H1 (cell line): ENCODE data around the gene VEZT. TPM values are rescaled to one million over a fixed set of nuclear protein-coding genes. Genes with fewer than 3 reads are reported as not detected.

ENCODE experiments used
- CEBPB ChIP-seq: IDR thresholded peaks from 2 replicates; pipeline ENCODE4 v1.6.1; 2012; ENCODE audit warnings: low read depth, low read length
- CTCF ChIP-seq, 3 experiments: IDR thresholded peaks; 1 replicate in 2 of 3; 2 replicates in 1 of 3; pipeline versions ENCODE4 v1.5.1 to v1.6.1; 2011; ENCODE audit warnings: low read length in 3 of 3, mild to moderate bottlenecking in 3 of 3, inconsistent platforms in 2 of 3, low read depth in 1 of 3, moderate library complexity in 1 of 3; ENCODE audit not compliant: insufficient read depth in 1 of 3; ENCODE audit errors: control extremely low read depth in 1 of 3
- SP2 ChIP-seq: IDR thresholded peaks from 2 replicates; pipeline ENCODE4 v1.6.1; 2012; ENCODE audit warnings: mild to moderate bottlenecking, low read length, inconsistent platforms
- polyA plus RNA-seq, 7 experiments: library from polyadenylated mRNA; depleted of rRNA in 3 of 7; stranded (reverse) in 5 of 7; unstranded in 2 of 7; fragments of >200 nt in 5 of 7; fragments of 200-250 nt in 2 of 7; gene quantifications; 1 replicate in 5 of 7; 2 replicates in 1 of 7; 4 replicates in 1 of 7; pipeline versions ENCODE4 v1.2.1 to v1.2.3, GENCODE V29; 2011 to 2013; ENCODE audit warnings: missing spikeins in 2 of 7, mixed read lengths in 2 of 7
- total RNA-seq: library from RNA; stranded (reverse); fragmentation: NEBNext Ultra II Directional; extraction: Animal tissue kit (Norgen Biotek cat#: 25700); gene quantifications from 2 replicates; pipeline ENCODE4 v1.2.1, GENCODE V29; 2021

Gene VEZT
- total and polyA plus RNA-seq, 2 of the 8 experiments (the other 6 are each of a cell fraction or from before 2014, with no cell fraction given), result 44.0 to 56.1 TPM

GRCh38 chr12:95198914-95199313 is 18.7 kb upstream of the VEZT start (continued):
- TF ChIP-seq CEBPB (no peak), SP2 (no peak), CTCF (IDR thresholded peaks at IDR 0.05; ENCODE audit: control extremely low read depth in 1 of 3, insufficient read depth in 1 of 3, low read depth in 1 of 3, low read length in 3 of 3) (no peak)
